WTC11 (cell line): ENCODE results near the gene ZSWIM4. TPM values are rescaled to one million over a fixed set of nuclear protein-coding genes. Genes with fewer than 3 reads are reported as not detected.
A peak's percentile ranks its signal among the peaks of the same experiment; 100 is the strongest.

ENCODE experiments used
- ATAC-seq: fragments of 200-7000 bp; cut with Tn5 transposase; 2 replicates; pipeline ENCODE4 v1.10.0; 2021; ENCODE audit warnings: mild to moderate bottlenecking, moderate library complexity
- CTCF ChIA-PET: fragments of 300-600 bp; sonication (Branson Sonifier 250); formaldehyde crosslinking; loops from one replicate; lab custom pipeline; 2021; ENCODE audit warnings: antibody characterized with exemption; lab: Charles Lee
- POLR2A ChIA-PET: fragments of 350-600 bp; sonication (Branson Sonifier 250); formaldehyde crosslinking; loops from one replicate; lab custom pipeline; 2021; ENCODE audit warnings: antibody characterized with exemption; lab: Charles Lee
- DNase-seq: peaks from one replicate; pipeline ENCODE4 v3.0.0; 2021; ENCODE audit warnings: low spot score
- H3K27ac Mint-ChIP-seq: 2 replicates; pipeline ENCODE4 v1.8.0; 2021; ENCODE audit warnings: mixed read lengths
- H3K27me3 Mint-ChIP-seq: 2 replicates; pipeline ENCODE4 v1.8.0; 2021; ENCODE audit warnings: low read depth, mild to moderate bottlenecking, moderate library complexity, mixed read lengths
- H3K36me3 Mint-ChIP-seq: 2 replicates; pipeline ENCODE4 v1.8.0; 2021; ENCODE audit warnings: mixed read lengths
- H3K4me1 Mint-ChIP-seq: 2 replicates; pipeline ENCODE4 v1.8.0; 2022; ENCODE audit warnings: mixed read lengths
- H3K4me3 Mint-ChIP-seq: 2 replicates; pipeline ENCODE4 v1.8.0; 2021; ENCODE audit warnings: mild to moderate bottlenecking, moderate library complexity, mixed read lengths
- H3K9me3 Mint-ChIP-seq: 2 replicates; pipeline ENCODE4 v1.8.0; 2021; ENCODE audit warnings: mixed read lengths
- CBFB ChIP-seq: sonication (generic); formaldehyde crosslinking; IDR thresholded peaks from 2 replicates; pipeline ENCODE4 v1.8.1; 2022; ENCODE audit warnings: mild to moderate bottlenecking, low read depth, missing genetic modification reagents
- CREB1 ChIP-seq: sonication (generic); formaldehyde crosslinking; IDR thresholded peaks from 2 replicates; pipeline ENCODE4 v1.8.0; 2023; ENCODE audit warnings: mild to moderate bottlenecking, missing genetic modification reagents
- ESRRA ChIP-seq: sonication (generic); formaldehyde crosslinking; IDR thresholded peaks from 2 replicates; pipeline ENCODE4 v1.8.1; 2022; ENCODE audit warnings: mild to moderate bottlenecking, missing genetic modification reagents, borderline replicate concordance
- HMGA2 ChIP-seq: fragments of 250-450 bp; sonication (Bioruptor Pico); IDR thresholded peaks from 2 replicates; pipeline ENCODE4 v1.4.0; 2021; ENCODE audit warnings: mild to moderate bottlenecking, moderate library complexity
- IRF2 ChIP-seq: sonication (generic); formaldehyde crosslinking; IDR thresholded peaks from 2 replicates; pipeline ENCODE4 v1.8.0; 2022; ENCODE audit warnings: low read depth, missing genetic modification reagents, borderline replicate concordance
- JAZF1 ChIP-seq: fragments of 250-450 bp; sonication (Bioruptor Pico); IDR thresholded peaks from 2 replicates; pipeline ENCODE4 v1.9.0; 2021; ENCODE audit warnings: moderate library complexity, mild to moderate bottlenecking, inconsistent platforms
- KAT7 ChIP-seq: sonication (generic); formaldehyde crosslinking; IDR thresholded peaks from 2 replicates; pipeline ENCODE4 v1.8.1; 2023; ENCODE audit warnings: missing genetic modification reagents, mild to moderate bottlenecking, borderline replicate concordance
- MYBL2 ChIP-seq: sonication (generic); formaldehyde crosslinking; IDR thresholded peaks from 2 replicates; pipeline ENCODE4 v1.8.1; 2023; ENCODE audit warnings: mild to moderate bottlenecking, moderate library complexity, missing genetic modification reagents
- NFATC4 ChIP-seq: fragments of 250-450 bp; sonication (Bioruptor Pico); IDR thresholded peaks from 2 replicates; pipeline ENCODE4 v1.9.0; 2021; ENCODE audit warnings: mild to moderate bottlenecking
- ZNF263 ChIP-seq: sonication (generic); formaldehyde crosslinking; IDR thresholded peaks from 2 replicates; pipeline ENCODE4 v1.8.1; 2022; ENCODE audit warnings: low read depth, mild to moderate bottlenecking, moderate library complexity, missing genetic modification reagents
- ZNF281 ChIP-seq: sonication (generic); formaldehyde crosslinking; IDR thresholded peaks from 2 replicates; pipeline ENCODE4 v1.8.0; 2023; ENCODE audit warnings: mild to moderate bottlenecking, missing genetic modification reagents
- total RNA-seq: library from RNA; stranded (reverse); gene quantifications from 3 replicates; pipeline ENCODE4 v1.2.3, GENCODE V29; 2021
- TF ChIP-seq, protein P1 (sequence below): sonication (generic); formaldehyde crosslinking; IDR thresholded peaks from 2 replicates; pipeline ENCODE4 v1.8.0; 2022; ENCODE audit warnings: mild to moderate bottlenecking, missing genetic modification reagents
- TF ChIP-seq, protein P2 (sequence below): sonication (generic); formaldehyde crosslinking; IDR thresholded peaks from 2 replicates; pipeline ENCODE4 v1.8.0; 2023; ENCODE audit warnings: missing genetic modification reagents, mild to moderate bottlenecking, borderline replicate concordance
- TF ChIP-seq, protein P3 (sequence below): sonication (generic); formaldehyde crosslinking; conservative IDR thresholded peaks from 2 replicates; pipeline ENCODE4 v1.8.1; 2023; ENCODE audit warnings: mild to moderate bottlenecking, low read depth, missing genetic modification reagents, moderate library complexity
- TF ChIP-seq, protein P4 (sequence below): sonication (generic); formaldehyde crosslinking; IDR thresholded peaks from 2 replicates; pipeline ENCODE4 v1.8.1; 2023; ENCODE audit warnings: mild to moderate bottlenecking, missing genetic modification reagents, borderline replicate concordance

The ZSWIM4 gene
- total RNA-seq, 1 experiment from 2014 or later: 33.4 TPM

- TF ChIP-seq ZNF281: no peak
- TF ChIP-seq, protein P1, sequence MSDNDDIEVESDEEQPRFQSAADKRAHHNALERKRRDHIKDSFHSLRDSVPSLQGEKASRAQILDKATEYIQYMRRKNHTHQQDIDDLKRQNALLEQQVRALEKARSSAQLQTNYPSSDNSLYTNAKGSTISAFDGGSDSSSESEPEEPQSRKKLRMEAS (CRISPR knock-in tag): no peak
These were observed 35.0 kb downstream of the ZSWIM4 start (continued) for GRCh38 chr19:13830114-13830740.

- no peak for TF ChIP-seq MYBL2 (CRISPR knock-in tag)
- TF ChIP-seq NFATC4 (CRISPR knock-in tag): no peak
- TF ChIP-seq JAZF1: no peak
- no peak for TF ChIP-seq KAT7 (CRISPR knock-in tag)
- TF ChIP-seq CREB1 (CRISPR knock-in tag): no peak
- no peak for TF ChIP-seq HMGA2
- TF ChIP-seq IRF2 (CRISPR knock-in tag): no peak
- TF ChIP-seq CBFB (CRISPR knock-in tag): no peak
- no peak for TF ChIP-seq ZNF263 (CRISPR knock-in tag)
- TF ChIP-seq, protein P2, sequence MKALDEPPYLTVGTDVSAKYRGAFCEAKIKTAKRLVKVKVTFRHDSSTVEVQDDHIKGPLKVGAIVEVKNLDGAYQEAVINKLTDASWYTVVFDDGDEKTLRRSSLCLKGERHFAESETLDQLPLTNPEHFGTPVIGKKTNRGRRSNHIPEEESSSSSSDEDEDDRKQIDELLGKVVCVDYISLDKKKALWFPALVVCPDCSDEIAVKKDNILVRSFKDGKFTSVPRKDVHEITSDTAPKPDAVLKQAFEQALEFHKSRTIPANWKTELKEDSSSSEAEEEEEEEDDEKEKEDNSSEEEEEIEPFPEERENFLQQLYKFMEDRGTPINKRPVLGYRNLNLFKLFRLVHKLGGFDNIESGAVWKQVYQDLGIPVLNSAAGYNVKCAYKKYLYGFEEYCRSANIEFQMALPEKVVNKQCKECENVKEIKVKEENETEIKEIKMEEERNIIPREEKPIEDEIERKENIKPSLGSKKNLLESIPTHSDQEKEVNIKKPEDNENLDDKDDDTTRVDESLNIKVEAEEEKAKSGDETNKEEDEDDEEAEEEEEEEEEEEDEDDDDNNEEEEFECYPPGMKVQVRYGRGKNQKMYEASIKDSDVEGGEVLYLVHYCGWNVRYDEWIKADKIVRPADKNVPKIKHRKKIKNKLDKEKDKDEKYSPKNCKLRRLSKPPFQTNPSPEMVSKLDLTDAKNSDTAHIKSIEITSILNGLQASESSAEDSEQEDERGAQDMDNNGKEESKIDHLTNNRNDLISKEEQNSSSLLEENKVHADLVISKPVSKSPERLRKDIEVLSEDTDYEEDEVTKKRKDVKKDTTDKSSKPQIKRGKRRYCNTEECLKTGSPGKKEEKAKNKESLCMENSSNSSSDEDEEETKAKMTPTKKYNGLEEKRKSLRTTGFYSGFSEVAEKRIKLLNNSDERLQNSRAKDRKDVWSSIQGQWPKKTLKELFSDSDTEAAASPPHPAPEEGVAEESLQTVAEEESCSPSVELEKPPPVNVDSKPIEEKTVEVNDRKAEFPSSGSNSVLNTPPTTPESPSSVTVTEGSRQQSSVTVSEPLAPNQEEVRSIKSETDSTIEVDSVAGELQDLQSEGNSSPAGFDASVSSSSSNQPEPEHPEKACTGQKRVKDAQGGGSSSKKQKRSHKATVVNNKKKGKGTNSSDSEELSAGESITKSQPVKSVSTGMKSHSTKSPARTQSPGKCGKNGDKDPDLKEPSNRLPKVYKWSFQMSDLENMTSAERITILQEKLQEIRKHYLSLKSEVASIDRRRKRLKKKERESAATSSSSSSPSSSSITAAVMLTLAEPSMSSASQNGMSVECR (CRISPR knock-in tag): no peak
- TF ChIP-seq, all 79 proteins: peak for 0
- Mint-ChIP-seq H3K27ac (no peak overlapping the region), H3K4me3 (no peak overlapping the region), H3K9me3 (no peaks in the 10 kb centered on the region), H3K27me3 (no peaks in the 10 kb centered on the region), H3K36me3 (peaks cover 19% of the 10 kb centered on the region), H3K4me1 (peaks cover 25% of the 10 kb centered on the region)
- ChIA-PET POLR2A (no interaction called here), CTCF (interaction anchor here (1.1 kb wide), 1 partner anchor 28 kb away, joined by 3 read pairs; no protein-coding TSS in a partner anchor)
- ATAC-seq (no peak), DNase-seq (no peak)
These were observed 35.7 kb downstream of the ZSWIM4 start for GRCh38 chr19:13830741-13831536.

DNA sequence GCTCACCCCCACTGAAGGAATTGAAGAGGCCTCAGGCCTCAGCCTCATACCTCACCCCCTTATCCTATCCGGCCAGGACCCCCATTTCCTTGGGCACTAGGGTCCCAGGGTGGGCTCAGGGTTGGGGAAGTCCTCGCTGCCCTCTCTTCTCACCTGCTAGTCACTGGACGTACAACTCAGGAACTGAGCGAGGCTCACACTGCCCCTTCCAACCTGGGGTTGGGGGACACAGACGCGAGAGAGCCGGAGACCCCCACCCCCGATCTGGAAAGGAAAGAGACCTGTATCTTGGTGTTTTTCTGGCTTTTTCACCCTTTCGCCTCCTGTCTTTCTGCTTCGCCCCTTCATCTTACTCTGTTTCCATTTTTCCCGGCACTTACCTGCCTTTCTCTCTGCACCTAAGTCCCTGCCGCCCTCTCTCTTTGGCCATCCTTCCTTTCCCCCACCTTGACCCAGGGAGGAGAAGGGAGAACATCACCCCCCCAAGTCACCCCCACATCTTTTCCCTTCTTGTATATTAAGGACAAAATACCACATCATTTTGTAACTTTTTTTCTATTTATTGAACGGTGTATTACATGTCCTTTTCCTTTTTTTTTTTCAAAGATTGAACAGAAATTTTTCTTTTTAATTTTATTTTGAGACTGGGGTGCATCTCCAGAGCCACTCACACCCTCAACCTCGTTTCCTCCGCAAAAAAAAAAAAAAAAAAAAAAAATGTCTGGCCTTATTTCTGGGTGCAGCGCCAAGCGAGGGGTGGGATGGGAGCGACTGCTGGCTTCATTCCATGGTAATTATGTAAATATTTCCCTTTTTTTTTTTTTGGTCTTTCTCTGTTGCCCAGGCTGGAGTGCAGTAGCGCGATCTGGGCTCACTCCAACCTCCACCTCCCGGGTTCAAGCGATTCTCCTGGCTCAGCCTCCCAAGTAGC is 36.6 kb downstream of the ZSWIM4 start:
- Mint-ChIP-seq H3K4me3 (no peak overlapping the region), H3K4me1 (peaks cover 16% of the 10 kb centered on the region), H3K27me3 (no peaks in the 10 kb centered on the region), H3K27ac (peak overlapping the region; percentile 32; the same call in 1 of the 2 replicates), H3K9me3 (no peaks in the 10 kb centered on the region), H3K36me3 (peaks cover 19% of the 10 kb centered on the region)
- DNase-seq (no peak), ATAC-seq (no peak)
- CTCF ChIA-PET: interaction anchor here (0.6 to 3.1 kb wide), 2 partner anchors 30 to 463 kb away, joined by 3 to 17 read pairs; no protein-coding TSS in a partner anchor
- POLR2A ChIA-PET: no interaction called here
- TF ChIP-seq ESRRA (CRISPR knock-in tag) (no peak), CREB1 (CRISPR knock-in tag) (no peak)
- TF ChIP-seq, protein P3, sequence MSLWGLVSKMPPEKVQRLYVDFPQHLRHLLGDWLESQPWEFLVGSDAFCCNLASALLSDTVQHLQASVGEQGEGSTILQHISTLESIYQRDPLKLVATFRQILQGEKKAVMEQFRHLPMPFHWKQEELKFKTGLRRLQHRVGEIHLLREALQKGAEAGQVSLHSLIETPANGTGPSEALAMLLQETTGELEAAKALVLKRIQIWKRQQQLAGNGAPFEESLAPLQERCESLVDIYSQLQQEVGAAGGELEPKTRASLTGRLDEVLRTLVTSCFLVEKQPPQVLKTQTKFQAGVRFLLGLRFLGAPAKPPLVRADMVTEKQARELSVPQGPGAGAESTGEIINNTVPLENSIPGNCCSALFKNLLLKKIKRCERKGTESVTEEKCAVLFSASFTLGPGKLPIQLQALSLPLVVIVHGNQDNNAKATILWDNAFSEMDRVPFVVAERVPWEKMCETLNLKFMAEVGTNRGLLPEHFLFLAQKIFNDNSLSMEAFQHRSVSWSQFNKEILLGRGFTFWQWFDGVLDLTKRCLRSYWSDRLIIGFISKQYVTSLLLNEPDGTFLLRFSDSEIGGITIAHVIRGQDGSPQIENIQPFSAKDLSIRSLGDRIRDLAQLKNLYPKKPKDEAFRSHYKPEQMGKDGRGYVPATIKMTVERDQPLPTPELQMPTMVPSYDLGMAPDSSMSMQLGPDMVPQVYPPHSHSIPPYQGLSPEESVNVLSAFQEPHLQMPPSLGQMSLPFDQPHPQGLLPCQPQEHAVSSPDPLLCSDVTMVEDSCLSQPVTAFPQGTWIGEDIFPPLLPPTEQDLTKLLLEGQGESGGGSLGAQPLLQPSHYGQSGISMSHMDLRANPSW: no peak
- TF ChIP-seq, protein P4, sequence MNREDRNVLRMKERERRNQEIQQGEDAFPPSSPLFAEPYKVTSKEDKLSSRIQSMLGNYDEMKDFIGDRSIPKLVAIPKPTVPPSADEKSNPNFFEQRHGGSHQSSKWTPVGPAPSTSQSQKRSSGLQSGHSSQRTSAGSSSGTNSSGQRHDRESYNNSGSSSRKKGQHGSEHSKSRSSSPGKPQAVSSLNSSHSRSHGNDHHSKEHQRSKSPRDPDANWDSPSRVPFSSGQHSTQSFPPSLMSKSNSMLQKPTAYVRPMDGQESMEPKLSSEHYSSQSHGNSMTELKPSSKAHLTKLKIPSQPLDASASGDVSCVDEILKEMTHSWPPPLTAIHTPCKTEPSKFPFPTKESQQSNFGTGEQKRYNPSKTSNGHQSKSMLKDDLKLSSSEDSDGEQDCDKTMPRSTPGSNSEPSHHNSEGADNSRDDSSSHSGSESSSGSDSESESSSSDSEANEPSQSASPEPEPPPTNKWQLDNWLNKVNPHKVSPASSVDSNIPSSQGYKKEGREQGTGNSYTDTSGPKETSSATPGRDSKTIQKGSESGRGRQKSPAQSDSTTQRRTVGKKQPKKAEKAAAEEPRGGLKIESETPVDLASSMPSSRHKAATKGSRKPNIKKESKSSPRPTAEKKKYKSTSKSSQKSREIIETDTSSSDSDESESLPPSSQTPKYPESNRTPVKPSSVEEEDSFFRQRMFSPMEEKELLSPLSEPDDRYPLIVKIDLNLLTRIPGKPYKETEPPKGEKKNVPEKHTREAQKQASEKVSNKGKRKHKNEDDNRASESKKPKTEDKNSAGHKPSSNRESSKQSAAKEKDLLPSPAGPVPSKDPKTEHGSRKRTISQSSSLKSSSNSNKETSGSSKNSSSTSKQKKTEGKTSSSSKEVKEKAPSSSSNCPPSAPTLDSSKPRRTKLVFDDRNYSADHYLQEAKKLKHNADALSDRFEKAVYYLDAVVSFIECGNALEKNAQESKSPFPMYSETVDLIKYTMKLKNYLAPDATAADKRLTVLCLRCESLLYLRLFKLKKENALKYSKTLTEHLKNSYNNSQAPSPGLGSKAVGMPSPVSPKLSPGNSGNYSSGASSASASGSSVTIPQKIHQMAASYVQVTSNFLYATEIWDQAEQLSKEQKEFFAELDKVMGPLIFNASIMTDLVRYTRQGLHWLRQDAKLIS (CRISPR knock-in tag): no peak
